ENCODE results near the gene GAB2.
A peak's percentile ranks its signal among the peaks of the same experiment; 100 is the strongest.

GAB2 gene

GRCh38 chr11:78338138-78338537 lies 79.5 kb downstream of the GAB2 start:
- no peak for DNase-seq

- DNase-seq: no peak
Observed at GRCh38 chr11:78337554-78337924, 80.1 kb downstream of the GAB2 start.

- no peak for DNase-seq
Observed at GRCh38 chr11:78336877-78337553, 80.6 kb downstream of the GAB2 start.

GRCh38 chr11:78334109-78334508 lies 83.5 kb downstream of the GAB2 start:
- DNase-seq: no peak

GRCh38 chr11:78332872-78333271 lies 84.7 kb downstream of the GAB2 start:
- DNase-seq: no peak

GRCh38 chr11:78332174-78332866 lies 85.3 kb downstream of the GAB2 start:
- DNase-seq: no peak

- no peak for DNase-seq
Observed at GRCh38 chr11:78331711-78332110, 85.9 kb downstream of the GAB2 start.

- no peak for DNase-seq
Observed at GRCh38 chr11:78330361-78330760, 87.3 kb downstream of the GAB2 start.

- no peak for DNase-seq
Observed at GRCh38 chr11:78327945-78328344, 89.7 kb downstream of the GAB2 start.

GRCh38 chr11:78325274-78325781 lies 92.3 kb downstream of the GAB2 start:
- no peak for DNase-seq

- no peak for DNase-seq
Observed at GRCh38 chr11:78323363-78323762, 94.3 kb downstream of the GAB2 start.

- peak; percentile 5 for DNase-seq
Observed at GRCh38 chr11:78319453-78319955, 98.1 kb downstream of the GAB2 start.

GRCh38 chr11:78318321-78319114 lies 99.1 kb downstream of the GAB2 start:
- no peak for DNase-seq

- DNase-seq: no peak
Observed at GRCh38 chr11:78315724-78316123, 101.9 kb downstream of the GAB2 start.

GRCh38 chr11:78314762-78315161 lies 102.9 kb downstream of the GAB2 start:
- DNase-seq: no peak

GRCh38 chr11:78313898-78314297 lies 103.7 kb downstream of the GAB2 start:
- no peak for DNase-seq

GRCh38 chr11:78313181-78313795 lies 104.3 kb downstream of the GAB2 start:
- peak; percentile 59 for DNase-seq

- no peak for DNase-seq
Observed at GRCh38 chr11:78312712-78313111, 104.9 kb downstream of the GAB2 start.

- DNase-seq: no peak
Observed at GRCh38 chr11:78311702-78312371, 105.8 kb downstream of the GAB2 start.

- DNase-seq: no peak
Observed at GRCh38 chr11:78310500-78310909, 107.1 kb downstream of the GAB2 start.

- DNase-seq: no peak
Observed at GRCh38 chr11:78304201-78304600, 113.4 kb downstream of the GAB2 start.

- DNase-seq: no peak
Observed at GRCh38 chr11:78300108-78300839, 117.3 kb downstream of the GAB2 start.
